Measurements from ENCODE around the gene STAM2.
"Not testable (repeated sequence)": the region's sequence is repeated elsewhere in the genome, so short reads cannot be mapped to it uniquely, and the experiment has no call there.

The STAM2 gene

GRCh38 chr2:152175012-152175367, 573 bp downstream of the STAM2 start:
- Histone ChIP-seq H3K27ac (peak overlapping the region; percentile 96), H3K36me3 (no peaks in the 10 kb centered on the region), H3K4me3 (ENCODE audit: low read depth, low read length) (peak overlapping the region; percentile 79), H3K9me3 (ENCODE audit: severe bottlenecking) (no peaks in the 10 kb centered on the region), H3K27me3 (ENCODE audit: insufficient read depth, low read depth, severe bottlenecking) (no peaks in the 10 kb centered on the region)
- TF ChIP-seq, protein P1, sequence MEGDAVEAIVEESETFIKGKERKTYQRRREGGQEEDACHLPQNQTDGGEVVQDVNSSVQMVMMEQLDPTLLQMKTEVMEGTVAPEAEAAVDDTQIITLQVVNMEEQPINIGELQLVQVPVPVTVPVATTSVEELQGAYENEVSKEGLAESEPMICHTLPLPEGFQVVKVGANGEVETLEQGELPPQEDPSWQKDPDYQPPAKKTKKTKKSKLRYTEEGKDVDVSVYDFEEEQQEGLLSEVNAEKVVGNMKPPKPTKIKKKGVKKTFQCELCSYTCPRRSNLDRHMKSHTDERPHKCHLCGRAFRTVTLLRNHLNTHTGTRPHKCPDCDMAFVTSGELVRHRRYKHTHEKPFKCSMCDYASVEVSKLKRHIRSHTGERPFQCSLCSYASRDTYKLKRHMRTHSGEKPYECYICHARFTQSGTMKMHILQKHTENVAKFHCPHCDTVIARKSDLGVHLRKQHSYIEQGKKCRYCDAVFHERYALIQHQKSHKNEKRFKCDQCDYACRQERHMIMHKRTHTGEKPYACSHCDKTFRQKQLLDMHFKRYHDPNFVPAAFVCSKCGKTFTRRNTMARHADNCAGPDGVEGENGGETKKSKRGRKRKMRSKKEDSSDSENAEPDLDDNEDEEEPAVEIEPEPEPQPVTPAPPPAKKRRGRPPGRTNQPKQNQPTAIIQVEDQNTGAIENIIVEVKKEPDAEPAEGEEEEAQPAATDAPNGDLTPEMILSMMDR (IDR thresholded peaks at IDR 0.05; ENCODE audit: low read depth, low read length) = no peak
- DNase-seq = no peak

DNA sequence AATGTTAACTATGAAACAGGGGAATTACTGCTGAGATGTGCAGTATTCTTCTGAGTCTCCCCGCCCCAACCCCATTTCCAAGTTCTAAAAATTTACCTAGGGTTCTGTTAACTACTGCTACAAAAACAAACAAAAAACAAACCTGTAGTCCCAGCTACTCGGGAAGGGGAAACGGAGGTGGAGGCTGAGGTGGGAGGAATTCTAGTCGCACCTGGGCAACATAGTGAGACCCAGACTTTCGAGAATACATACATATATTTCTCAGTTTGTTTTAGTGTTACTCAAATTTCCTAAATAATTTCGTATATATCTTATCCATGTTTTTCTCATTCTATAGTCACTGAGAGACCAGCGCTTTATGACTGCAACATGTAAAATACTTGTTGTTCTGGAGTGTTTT, 989 bp downstream of the STAM2 start:
- no peaks in the 10 kb centered on the region for H3K9me3 ChIP-seq (ENCODE audit: severe bottlenecking)
- no peaks in the 10 kb centered on the region for H3K27me3 ChIP-seq (ENCODE audit: insufficient read depth, low read depth, severe bottlenecking)
- TF ChIP-seq, protein P1 (IDR thresholded peaks at IDR 0.05; ENCODE audit: low read depth, low read length) = no peak
- H3K27ac ChIP-seq = no peak overlapping the region
- DNase-seq = no peak
- peak overlapping the region; percentile 79 for H3K4me3 ChIP-seq (ENCODE audit: low read depth, low read length)
- H3K36me3 ChIP-seq = no peaks in the 10 kb centered on the region

DNA sequence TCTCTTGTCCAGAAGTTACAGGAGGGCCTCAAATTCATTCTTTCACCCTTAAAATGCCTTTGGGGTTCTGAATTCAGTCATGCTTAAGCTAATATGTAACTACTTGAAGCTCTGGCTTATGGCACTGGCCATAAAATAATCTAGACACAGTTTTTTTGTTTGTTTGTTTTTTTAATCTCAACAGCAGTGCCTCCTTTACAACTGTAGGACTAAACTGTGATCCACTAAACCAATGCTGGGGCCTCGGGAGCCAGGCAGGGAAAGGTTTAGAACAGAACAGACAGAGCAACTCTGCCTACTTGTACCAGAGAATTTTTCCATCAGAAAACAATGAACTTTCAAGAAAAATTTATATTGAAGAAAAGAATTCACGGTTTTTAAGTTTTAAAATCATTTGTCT, 1.7 kb downstream of the STAM2 start:
- no peak for DNase-seq
- no peaks in the 10 kb centered on the region for H3K9me3 ChIP-seq (ENCODE audit: severe bottlenecking)
- H3K4me3 ChIP-seq (ENCODE audit: low read depth, low read length) = no peak overlapping the region
- no peaks in the 10 kb centered on the region for H3K36me3 ChIP-seq
- no peaks in the 10 kb centered on the region for H3K27me3 ChIP-seq (ENCODE audit: insufficient read depth, low read depth, severe bottlenecking)
- TF ChIP-seq, protein P1 (IDR thresholded peaks at IDR 0.05; ENCODE audit: low read depth, low read length) = no peak
- no peak overlapping the region for H3K27ac ChIP-seq

GRCh38 chr2:152172201-152172785, 3.3 kb downstream of the STAM2 start:
- H3K27me3 ChIP-seq (ENCODE audit: insufficient read depth, low read depth, severe bottlenecking); H3K4me3 ChIP-seq (ENCODE audit: low read depth, low read length); DNase-seq; H3K27ac ChIP-seq; H3K36me3 ChIP-seq; H3K9me3 ChIP-seq (ENCODE audit: severe bottlenecking): not testable (repeated sequence)

DNA sequence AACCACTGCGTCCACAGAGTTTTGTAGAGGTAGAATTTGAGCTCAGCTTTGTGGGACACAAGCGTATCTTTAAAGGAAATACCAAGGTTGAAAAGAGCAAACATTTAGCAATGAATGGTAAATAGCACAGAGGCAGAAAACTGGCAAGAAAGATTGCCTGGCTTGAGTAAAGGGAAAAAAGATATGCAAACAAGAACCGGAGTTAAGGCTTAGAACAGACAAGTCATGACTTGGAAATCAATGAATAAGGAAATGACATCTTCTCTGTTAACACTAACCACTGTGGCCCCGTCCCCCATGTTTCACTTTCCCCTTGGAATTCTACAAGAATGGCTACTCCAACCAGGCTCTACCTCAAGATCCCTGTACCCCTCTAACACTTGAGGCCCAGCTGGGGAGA, 3.8 kb downstream of the STAM2 start:
- no peak overlapping the region for H3K27ac ChIP-seq
- H3K9me3 ChIP-seq (ENCODE audit: severe bottlenecking) = no peaks in the 10 kb centered on the region
- H3K27me3 ChIP-seq (ENCODE audit: insufficient read depth, low read depth, severe bottlenecking) = no peaks in the 10 kb centered on the region
- H3K36me3 ChIP-seq = no peaks in the 10 kb centered on the region
- TF ChIP-seq, protein P1 (IDR thresholded peaks at IDR 0.05; ENCODE audit: low read depth, low read length) = no peak
- no peak for DNase-seq
- H3K4me3 ChIP-seq (ENCODE audit: low read depth, low read length) = no peak overlapping the region

GRCh38 chr2:152169158-152169557, 6.4 kb downstream of the STAM2 start:
- DNase-seq; H3K27me3 ChIP-seq (ENCODE audit: insufficient read depth, low read depth, severe bottlenecking); H3K4me3 ChIP-seq (ENCODE audit: low read depth, low read length); H3K27ac ChIP-seq; H3K9me3 ChIP-seq (ENCODE audit: severe bottlenecking); H3K36me3 ChIP-seq: not testable (repeated sequence)

DNA sequence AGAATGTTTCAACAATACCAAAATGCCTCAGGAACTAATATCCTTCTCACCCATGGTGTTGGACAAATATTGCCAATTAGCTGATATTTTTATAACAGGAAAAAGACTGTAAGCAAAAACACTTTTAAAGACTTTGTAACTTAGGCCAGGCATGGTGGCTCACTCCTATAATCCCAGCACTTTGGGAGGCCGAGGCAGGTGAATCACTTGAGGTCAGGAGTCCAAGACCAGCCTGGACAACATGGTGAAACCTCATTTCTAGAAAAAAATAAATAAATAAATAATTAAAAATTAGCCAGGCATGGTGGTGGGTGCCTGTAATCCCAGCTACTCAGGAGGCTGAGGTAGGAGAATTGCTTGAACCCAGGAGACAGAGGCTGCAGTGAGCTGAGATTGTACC, 8.1 kb downstream of the STAM2 start:
- not testable (repeated sequence) for H3K9me3 ChIP-seq (ENCODE audit: severe bottlenecking); H3K27ac ChIP-seq; DNase-seq; H3K27me3 ChIP-seq (ENCODE audit: insufficient read depth, low read depth, severe bottlenecking); H3K4me3 ChIP-seq (ENCODE audit: low read depth, low read length); H3K36me3 ChIP-seq

All from WERI-Rb-1 (cell line).